ENCODE results near the gene ERBB2. TPM values are rescaled to one million over a fixed set of nuclear protein-coding genes. Genes with fewer than 3 reads are reported as not detected.

Gene ERBB2
- total and polyA plus RNA-seq, 9 of the 15 experiments (the other 6 are each of a cell fraction or from before 2014, with no cell fraction given), result 0.74 to 5.6 (median 3.3) TPM

- TF ChIP-seq ZNF695 (CRISPR knock-in tag; IDR thresholded peaks at IDR 0.05) (no peak), ZNF512 (tag; IDR thresholded peaks at IDR 0.05) (no peak), PATZ1 (CRISPR knock-in tag; IDR thresholded peaks at IDR 0.05; ENCODE audit: borderline replicate concordance) (no peak), SMAD3 (CRISPR knock-in tag; conservative IDR thresholded peaks at IDR 0.05) (no peak), ZNF57 (CRISPR knock-in tag; IDR thresholded peaks at IDR 0.05) (no peak), NCOA4 (IDR thresholded peaks at IDR 0.05; ENCODE audit: partially characterized antibody) (no peak), POLR2AphosphoS5 (IDR thresholded peaks at IDR 0.05; ENCODE audit: control insufficient read depth, insufficient read depth, low read depth, low read length) (no peak; the same call in 1 of the 2 replicates), RBM39 (optimal IDR thresholded peaks at IDR 0.05; ENCODE audit: low read depth, low read length) (no peak), NFYB (IDR thresholded peaks at IDR 0.05; ENCODE audit: extremely low read depth, insufficient read length) (no peak), MXD1 (CRISPR knock-in tag; IDR thresholded peaks at IDR 0.05; ENCODE audit: borderline replicate concordance, poor library complexity, severe bottlenecking) (no peak), PHB2 (IDR thresholded peaks at IDR 0.05; ENCODE audit: low read depth) (no peak), KHSRP (IDR thresholded peaks at IDR 0.05) (no peak), KDM2B (CRISPR knock-in tag; IDR thresholded peaks at IDR 0.05) (no peak; the same call in 1 of the 2 replicates), ZNF174 (CRISPR knock-in tag; IDR thresholded peaks at IDR 0.05) (no peak), CC2D1A (IDR thresholded peaks at IDR 0.05) (no peak), CBX2 (IDR thresholded peaks at IDR 0.05; ENCODE audit: insufficient read depth, low read length, poor library complexity, severe bottlenecking) (no peak), RBM34 (IDR thresholded peaks at IDR 0.05; ENCODE audit: borderline replicate concordance, insufficient read depth, low read length) (peak; percentile 99; the same call in 1 of the 2 replicates), KAT2B (IDR thresholded peaks at IDR 0.05; ENCODE audit: low read depth, low read length) (no peak), CBFA2T3 (IDR thresholded peaks at IDR 0.05) (0 out of 2 replicates have a peak, but pooled peaks have one; percentile 18), ZNF354B (CRISPR knock-in tag; IDR thresholded peaks at IDR 0.05) (no peak), ZNF444 (CRISPR knock-in tag; IDR thresholded peaks at IDR 0.05) (no peak), FOXA1 (IDR thresholded peaks at IDR 0.05; ENCODE audit: borderline replicate concordance) (no peak), ZBTB9 (CRISPR knock-in tag; IDR thresholded peaks at IDR 0.05) (peak; percentile 45; the same call in 1 of the 2 replicates), MCM2 (IDR thresholded peaks at IDR 0.05; ENCODE audit: low read depth) (no peak)
Measured at GRCh38 chr17:39754161-39754957, 54.5 kb downstream of the ERBB2 start (continued).
